Neural cell (in vitro differentiated cells): ENCODE results near the gene RAMP3. TPM values are rescaled to one million over a fixed set of nuclear protein-coding genes. Genes with fewer than 3 reads are reported as not detected.

Experiments
- H2AFZ ChIP-seq: fragments of 200-600, 300-800 bp; sonication (generic), shearing (Covaris generic); 2 replicates; pipeline ENCODE4 v1.6.0; 2014; ENCODE audit warnings: low read depth, mild to moderate bottlenecking, antibody characterized with exemption, low read length, moderate library complexity
- H3F3A ChIP-seq: fragments of 200-600 bp; shearing (Covaris generic); 2 replicates; pipeline ENCODE4 v1.6.1; 2016; ENCODE audit warnings: mild to moderate bottlenecking, moderate library complexity, mixed read lengths, antibody characterized with exemption, low read length; ENCODE audit not compliant: insufficient read depth, poor library complexity, severe bottlenecking
- H3K27ac ChIP-seq: fragments of 200-600, 300-800 bp; sonication (generic), shearing (Covaris generic); 2 replicates; pipeline ENCODE4 v1.5.1; 2014; ENCODE audit warnings: mild to moderate bottlenecking, low read length, moderate library complexity
- H3K27me3 ChIP-seq: fragments of 300-800, 200-600 bp; sonication (generic), shearing (Covaris generic); 2 replicates; pipeline ENCODE4 v1.6.0; 2014; ENCODE audit warnings: mild to moderate bottlenecking, low read depth, low read length, moderate library complexity; ENCODE audit not compliant: insufficient read depth
- H3K36me3 ChIP-seq: fragments of 300-800, 200-600 bp; sonication (generic), shearing (Covaris generic); 2 replicates; pipeline ENCODE4 v1.5.1; 2014; ENCODE audit warnings: mild to moderate bottlenecking, antibody characterized with exemption, low read length, moderate library complexity; ENCODE audit not compliant: insufficient read depth
- H3K4me2 ChIP-seq: fragments of 300-800, 200-600 bp; sonication (generic), shearing (Covaris generic); 2 replicates; pipeline ENCODE4 v1.6.0; 2014; ENCODE audit warnings: mild to moderate bottlenecking, low read length
- H3K4me3 ChIP-seq: fragments of 300-800, 200-600 bp; sonication (generic), shearing (Covaris generic); 2 replicates; pipeline ENCODE4 v1.5.1; 2014; ENCODE audit warnings: mild to moderate bottlenecking, low read length, moderate library complexity
- H3K79me2 ChIP-seq: fragments of 200-600 bp; shearing (Covaris generic); replicated peaks from 2 replicates; pipeline ENCODE4 v1.6.0; 2014; ENCODE audit warnings: mild to moderate bottlenecking, low read length, moderate library complexity; ENCODE audit not compliant: insufficient read depth
- H3K9ac ChIP-seq: fragments of 300-800, 200-600 bp; sonication (generic), shearing (Covaris generic); 2 replicates; pipeline ENCODE4 v1.6.1; 2016; ENCODE audit warnings: mild to moderate bottlenecking, low read length, mixed read lengths
- H3K9me2 ChIP-seq: fragments of 200-600 bp; shearing (Covaris generic); 2 replicates; pipeline ENCODE4 v1.6.1; 2016; ENCODE audit warnings: mild to moderate bottlenecking, low read length, mixed read lengths; ENCODE audit not compliant: insufficient read depth
- H3K9me3 ChIP-seq: fragments of 200-600, 300-800 bp; sonication (generic), shearing (Covaris generic); 2 replicates; pipeline ENCODE4 v1.6.1; 2016; ENCODE audit warnings: mild to moderate bottlenecking, mixed run types, low read length, moderate library complexity, mixed read lengths
- H4K20me1 ChIP-seq: fragments of 200-600 bp; shearing (Covaris generic); 2 replicates; pipeline ENCODE4 v1.6.1; 2016; ENCODE audit warnings: mild to moderate bottlenecking, mixed run types; ENCODE audit not compliant: insufficient read depth
- CTCF ChIP-seq: fragments of 450-650 bp; IDR thresholded peaks from 2 replicates; pipeline ENCODE4 v1.5.1; 2014; ENCODE audit warnings: antibody characterized with exemption, mild to moderate bottlenecking, moderate library complexity; ENCODE audit not compliant: poor library complexity, severe bottlenecking
- EP300 ChIP-seq: fragments of 450-650 bp; conservative IDR thresholded peaks from 2 replicates; pipeline ENCODE4 v1.6.1; 2014; ENCODE audit warnings: antibody characterized with exemption, mild to moderate bottlenecking, moderate library complexity; ENCODE audit not compliant: poor library complexity, severe bottlenecking
- EZH2 ChIP-seq: fragments of 200-600, 300-800 bp; shearing (Covaris generic), sonication (generic); IDR thresholded peaks from 2 replicates; pipeline ENCODE4 v1.6.1; 2014; ENCODE audit warnings: antibody characterized with exemption, low read length, borderline replicate concordance, mild to moderate bottlenecking; ENCODE audit not compliant: insufficient read depth, poor library complexity, severe bottlenecking
- MXI1 ChIP-seq: fragments of 450-650 bp; conservative IDR thresholded peaks from 2 replicates; pipeline ENCODE4 v1.6.1; 2014; ENCODE audit warnings: antibody characterized with exemption, mild to moderate bottlenecking; ENCODE audit not compliant: poor library complexity, severe bottlenecking
- POLR2AphosphoS5 ChIP-seq: IDR thresholded peaks from 2 replicates; pipeline ENCODE4 v1.6.1; 2012
- RAD21 ChIP-seq: fragments of 450-650 bp; conservative IDR thresholded peaks from 2 replicates; pipeline ENCODE4 v1.6.1; 2014; ENCODE audit warnings: antibody characterized with exemption, mild to moderate bottlenecking, moderate library complexity
- REST ChIP-seq: IDR thresholded peaks from 2 replicates; pipeline ENCODE4 v1.6.1; 2012; ENCODE audit warnings: borderline replicate concordance
- SMC3 ChIP-seq: fragments of 450-650 bp; conservative IDR thresholded peaks from 2 replicates; pipeline ENCODE4 v1.6.1; 2014; ENCODE audit warnings: antibody characterized with exemption, mild to moderate bottlenecking, moderate library complexity; ENCODE audit not compliant: poor library complexity
- TAF1 ChIP-seq: IDR thresholded peaks from 2 replicates; pipeline ENCODE4 v1.6.1; 2012; ENCODE audit warnings: low read depth
- polyA plus RNA-seq: library from polyadenylated mRNA; depleted of rRNA; stranded (reverse); fragments of >200 nt; gene quantifications from 2 replicates; pipeline ENCODE4 v1.2.3, GENCODE V29; 2014

Gene RAMP3
- polyA plus RNA-seq, 1 donor from 2014 or later = not detected

- Histone ChIP-seq H2AFZ (no peak overlapping the region), H3K9me3 (no peaks in the 10 kb centered on the region), H3K9ac (no peak overlapping the region), H3K4me2 (no peak overlapping the region), H3K79me2 (no peaks in the 10 kb centered on the region), H3K4me3 (no peak overlapping the region), H3K27ac (no peak overlapping the region), H3K9me2 (no peaks in the 10 kb centered on the region), H4K20me1 (no peaks in the 10 kb centered on the region), H3F3A (no peaks in the 10 kb centered on the region), H3K36me3 (no peaks in the 10 kb centered on the region), H3K27me3 (no peaks in the 10 kb centered on the region)
- no peak for TF ChIP-seq EZH2
- no peak for TF ChIP-seq CTCF
- TF ChIP-seq RAD21 = no peak
- no peak for TF ChIP-seq MXI1
- TF ChIP-seq TAF1 = no peak
- TF ChIP-seq EP300 = no peak
- TF ChIP-seq POLR2AphosphoS5 = no peak
- no peak for TF ChIP-seq REST
- no peak for TF ChIP-seq SMC3
Observed at GRCh38 chr7:45224832-45225231, 67.2 kb downstream of the RAMP3 start.

GRCh38 chr7:45225311-45225947 is 67.8 kb downstream of the RAMP3 start:
- Histone ChIP-seq H3F3A (no peaks in the 10 kb centered on the region), H3K36me3 (no peaks in the 10 kb centered on the region), H3K4me2 (no peak overlapping the region), H2AFZ (no peak overlapping the region), H3K9me2 (no peaks in the 10 kb centered on the region), H3K9me3 (no peaks in the 10 kb centered on the region), H3K79me2 (no peaks in the 10 kb centered on the region), H3K4me3 (no peak overlapping the region), H3K27ac (no peak overlapping the region), H3K27me3 (no peaks in the 10 kb centered on the region), H3K9ac (no peak overlapping the region), H4K20me1 (no peaks in the 10 kb centered on the region)
- TF ChIP-seq SMC3 = no peak
- no peak for TF ChIP-seq TAF1
